HEK293 (cell line): ENCODE results near the gene KANSL3.

Source experiments
- CTCF ChIA-PET: fragments of 350-600 bp; formaldehyde crosslinking; extraction: SDS; loops from one replicate; lab custom pipeline; 2021; ENCODE audit warnings: antibody characterized with exemption; lab: Yijun Ruan, JAX
- POLR2A ChIA-PET: fragments of 300-600 bp; formaldehyde crosslinking; extraction: SDS; loops from one replicate; lab custom pipeline; 2020; ENCODE audit warnings: antibody characterized with exemption, inconsistent platforms; lab: Yijun Ruan, JAX
- H3K27ac ChIP-seq: fragments of 200-500 bp; sonication (Bioruptor generic); 2 replicates; pipeline ENCODE4 v1.5.1; 2014; ENCODE audit warnings: low read depth, low read length, control low read depth, inconsistent platforms; ENCODE audit errors: extremely low read depth
- H3K36me3 ChIP-seq, 2 experiments: fragments of 200-500 bp in 1 of 2; sonication (Bioruptor generic) in 1 of 2; 1 replicate in 1 of 2; 2 replicates in 1 of 2; pipeline ENCODE4 v1.5.1; 2014 to 2017; ENCODE audit warnings: inconsistent platforms in 2 of 2, low read length in 2 of 2; ENCODE audit not compliant: control insufficient read depth in 2 of 2, insufficient read depth in 1 of 2
- H3K4me1 ChIP-seq: fragments of 200-500 bp; sonication (Bioruptor generic); 2 replicates; pipeline ENCODE4 v1.5.1; 2014; ENCODE audit warnings: mild to moderate bottlenecking, low read length, inconsistent platforms; ENCODE audit not compliant: control insufficient read depth, insufficient read depth
- H3K4me3 ChIP-seq: 2 replicates; pipeline ENCODE4 v1.5.1; 2011; ENCODE audit warnings: low read depth, mild to moderate bottlenecking, control low read depth, low read length, moderate library complexity
- H3K9me3 ChIP-seq: fragments of 200-500 bp; sonication (Bioruptor generic); 2 replicates; pipeline ENCODE4 v1.5.1; 2014; ENCODE audit warnings: low read depth, low read length, inconsistent platforms; ENCODE audit not compliant: control insufficient read depth, insufficient read depth
- ELK4 ChIP-seq: IDR thresholded peaks from 2 replicates; pipeline ENCODE4 v1.6.1; 2011; ENCODE audit warnings: mild to moderate bottlenecking, low read depth, low read length, borderline replicate concordance
- MYNN ChIP-seq: fragments of 450-650 bp; formaldehyde crosslinking; IDR thresholded peaks from 2 replicates; pipeline ENCODE4 v1.5.1; 2016; ENCODE audit warnings: missing biosample characterization, missing genetic modification characterization, borderline replicate concordance
- PRDM6 ChIP-seq: fragments of 450-650 bp; formaldehyde crosslinking; IDR thresholded peaks from 2 replicates; pipeline ENCODE4 v1.5.1; 2017; ENCODE audit warnings: missing biosample characterization, missing genetic modification characterization
- SALL2 ChIP-seq: fragments of 450-650 bp; formaldehyde crosslinking; IDR thresholded peaks from 2 replicates; pipeline ENCODE4 v1.5.0; 2017; ENCODE audit warnings: missing biosample characterization, mild to moderate bottlenecking, missing genetic modification characterization, borderline replicate concordance
- SCRT1 ChIP-seq: fragments of 450-650 bp; formaldehyde crosslinking; IDR thresholded peaks from 2 replicates; pipeline ENCODE4 v1.5.1; 2016; ENCODE audit warnings: missing biosample characterization, missing genetic modification characterization, borderline replicate concordance
- SETDB1 ChIP-seq: IDR thresholded peaks from one replicate; pipeline ENCODE4 v1.6.1; 2017; ENCODE audit warnings: mild to moderate bottlenecking, low read length, moderate library complexity, mixed read lengths; ENCODE audit not compliant: insufficient read length
- ZBTB20 ChIP-seq: fragments of 450-650 bp; formaldehyde crosslinking; IDR thresholded peaks from 2 replicates; pipeline ENCODE4 v1.5.1; 2016; ENCODE audit warnings: missing biosample characterization, missing genetic modification characterization
- ZFHX2 ChIP-seq: fragments of 450-650 bp; formaldehyde crosslinking; conservative IDR thresholded peaks from 2 replicates; pipeline ENCODE4 v1.5.1; 2016; ENCODE audit warnings: missing biosample characterization, missing genetic modification characterization
- ZIC2 ChIP-seq: fragments of 450-650 bp; formaldehyde crosslinking; IDR thresholded peaks from 2 replicates; pipeline ENCODE4 v1.5.1; 2016; ENCODE audit warnings: missing biosample characterization, missing genetic modification characterization
- ZNF138 ChIP-seq: fragments of 450-650 bp; formaldehyde crosslinking; IDR thresholded peaks from 2 replicates; pipeline ENCODE4 v1.5.1; 2016; ENCODE audit warnings: missing biosample characterization, missing genetic modification characterization, borderline replicate concordance
- ZNF26 ChIP-seq: fragments of 450-650 bp; formaldehyde crosslinking; IDR thresholded peaks from 2 replicates; pipeline ENCODE4 v1.5.1; 2016; ENCODE audit warnings: missing biosample characterization, missing genetic modification characterization
- ZNF48 ChIP-seq: fragments of 450-650 bp; formaldehyde crosslinking; IDR thresholded peaks from 2 replicates; pipeline ENCODE4 v1.5.1; 2016; ENCODE audit warnings: missing biosample characterization, missing genetic modification characterization
- ZNF561 ChIP-seq: fragments of 450-650 bp; IDR thresholded peaks from 2 replicates; pipeline ENCODE4 v1.5.1; 2018; ENCODE audit warnings: missing biosample characterization, missing genetic modification characterization, borderline replicate concordance
- ZNF585B ChIP-seq: fragments of 450-650 bp; formaldehyde crosslinking; IDR thresholded peaks from 2 replicates; pipeline ENCODE4 v1.5.1; 2016; ENCODE audit warnings: missing biosample characterization, missing genetic modification characterization
- ZNF600 ChIP-seq: fragments of 450-650 bp; formaldehyde crosslinking; IDR thresholded peaks from 2 replicates; pipeline ENCODE4 v1.5.1; 2016; ENCODE audit warnings: missing biosample characterization, missing genetic modification characterization
- ZNF747 ChIP-seq: fragments of 450-650 bp; formaldehyde crosslinking; IDR thresholded peaks from 2 replicates; pipeline ENCODE4 v1.5.1; 2016; ENCODE audit warnings: missing biosample characterization, missing genetic modification characterization
- ZNF76 ChIP-seq: fragments of 450-650 bp; formaldehyde crosslinking; IDR thresholded peaks from 2 replicates; pipeline ENCODE4; 2016; ENCODE audit warnings: low read depth, missing biosample characterization, missing genetic modification characterization, borderline replicate concordance
- ZNF792 ChIP-seq: fragments of 450-650 bp; formaldehyde crosslinking; IDR thresholded peaks from 2 replicates; pipeline ENCODE4 v1.5.1; 2016; ENCODE audit warnings: missing biosample characterization, missing genetic modification characterization
- TF ChIP-seq, protein P1 (sequence below): fragments of 450-650 bp; formaldehyde crosslinking; IDR thresholded peaks from 2 replicates; pipeline ENCODE4; 2016; ENCODE audit warnings: missing biosample characterization, missing genetic modification characterization
- TF ChIP-seq, protein P2 (sequence below): fragments of 450-650 bp; formaldehyde crosslinking; IDR thresholded peaks from 2 replicates; pipeline ENCODE4 v1.5.1; 2016; ENCODE audit warnings: missing biosample characterization, missing genetic modification characterization

Gene KANSL3

GRCh38 chr2:96683972-96684820 is 46.1 kb upstream of the KANSL3 start:
- H3K4me3 ChIP-seq: no peak overlapping the region
- TF ChIP-seq ZIC2 (tag by site-specific recombination) (peak; percentile 41), ZNF600 (tag by site-specific recombination) (no peak), SALL2 (tag by site-specific recombination) (no peak)
- TF ChIP-seq, all 188 proteins: peak for 1
- Histone ChIP-seq H3K9me3 (no peaks in the 10 kb centered on the region), H3K36me3 (no peaks in the 10 kb centered on the region), H3K27ac (no peak overlapping the region), H3K4me1 (peaks cover 20% of the 10 kb centered on the region)
- ChIA-PET POLR2A (interaction anchor here (0.5 to 0.6 kb wide), 2 partner anchors 59 to 60 kb away, joined by 3 read pairs; no protein-coding TSS in a partner anchor), CTCF (interaction anchor here (0.5 kb wide), 1 partner anchor 275 kb away, joined by 3 read pairs; no protein-coding TSS in a partner anchor)

DNA sequence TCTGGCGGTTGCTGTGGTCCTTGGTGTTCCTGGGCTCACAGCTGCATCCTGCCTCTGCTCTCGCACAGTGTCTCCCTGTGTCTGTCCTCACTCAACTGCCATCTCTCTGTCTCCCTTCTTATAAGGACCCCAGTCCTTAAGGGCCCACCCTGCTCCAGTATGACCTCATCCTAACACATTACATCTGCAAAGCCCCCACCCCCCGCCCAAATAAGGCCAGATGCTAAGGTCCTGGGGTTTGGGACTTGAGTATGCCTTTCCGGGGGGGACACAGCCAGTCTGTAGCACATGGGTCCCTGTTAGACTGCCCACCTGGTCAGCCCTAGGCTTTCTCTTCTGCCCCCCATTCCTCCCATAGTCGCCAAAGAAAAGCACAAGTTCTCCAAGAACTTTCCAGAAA is 45.2 kb upstream of the KANSL3 start:
- Histone ChIP-seq H3K9me3 (no peaks in the 10 kb centered on the region), H3K27ac (no peak overlapping the region), H3K4me1 (peaks cover 20% of the 10 kb centered on the region), H3K36me3 (no peaks in the 10 kb centered on the region), H3K4me3 (no peak overlapping the region)
- POLR2A ChIA-PET: no interaction called here
- CTCF ChIA-PET: interaction anchor here (0.6 kb wide), 1 partner anchor 334 kb away, joined by 4 read pairs; no protein-coding TSS in a partner anchor
- TF ChIP-seq SCRT1 (tag by site-specific recombination) (no peak), ELK4 (no peak), SETDB1 (no peak), ZNF585B (tag by site-specific recombination) (no peak), ZNF26 (no peak), ZNF138 (no peak), PRDM6 (tag by site-specific recombination) (no peak), ZBTB20 (tag by site-specific recombination) (no peak), ZNF76 (tag by site-specific recombination) (no peak), ZFHX2 (no peak), ZNF747 (no peak), ZNF792 (tag by site-specific recombination) (no peak), MYNN (tag by site-specific recombination) (no peak), ZNF48 (no peak), ZNF561 (tag by site-specific recombination) (no peak)
- TF ChIP-seq, protein P1, sequence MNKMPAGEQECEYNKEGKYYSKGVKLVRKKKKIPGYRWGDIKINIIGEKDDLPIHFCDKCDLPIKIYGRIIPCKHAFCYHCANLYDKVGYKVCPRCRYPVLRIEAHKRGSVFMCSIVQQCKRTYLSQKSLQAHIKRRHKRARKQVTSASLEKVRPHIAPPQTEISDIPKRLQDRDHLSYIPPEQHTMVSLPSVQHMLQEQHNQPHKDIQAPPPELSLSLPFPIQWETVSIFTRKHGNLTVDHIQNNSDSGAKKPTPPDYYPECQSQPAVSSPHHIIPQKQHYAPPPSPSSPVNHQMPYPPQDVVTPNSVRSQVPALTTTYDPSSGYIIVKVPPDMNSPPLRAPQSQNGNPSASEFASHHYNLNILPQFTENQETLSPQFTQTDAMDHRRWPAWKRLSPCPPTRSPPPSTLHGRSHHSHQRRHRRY (tag by site-specific recombination): no peak
- TF ChIP-seq, protein P2, sequence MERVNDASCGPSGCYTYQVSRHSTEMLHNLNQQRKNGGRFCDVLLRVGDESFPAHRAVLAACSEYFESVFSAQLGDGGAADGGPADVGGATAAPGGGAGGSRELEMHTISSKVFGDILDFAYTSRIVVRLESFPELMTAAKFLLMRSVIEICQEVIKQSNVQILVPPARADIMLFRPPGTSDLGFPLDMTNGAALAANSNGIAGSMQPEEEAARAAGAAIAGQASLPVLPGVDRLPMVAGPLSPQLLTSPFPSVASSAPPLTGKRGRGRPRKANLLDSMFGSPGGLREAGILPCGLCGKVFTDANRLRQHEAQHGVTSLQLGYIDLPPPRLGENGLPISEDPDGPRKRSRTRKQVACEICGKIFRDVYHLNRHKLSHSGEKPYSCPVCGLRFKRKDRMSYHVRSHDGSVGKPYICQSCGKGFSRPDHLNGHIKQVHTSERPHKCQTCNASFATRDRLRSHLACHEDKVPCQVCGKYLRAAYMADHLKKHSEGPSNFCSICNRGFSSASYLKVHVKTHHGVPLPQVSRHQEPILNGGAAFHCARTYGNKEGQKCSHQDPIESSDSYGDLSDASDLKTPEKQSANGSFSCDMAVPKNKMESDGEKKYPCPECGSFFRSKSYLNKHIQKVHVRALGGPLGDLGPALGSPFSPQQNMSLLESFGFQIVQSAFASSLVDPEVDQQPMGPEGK (tag by site-specific recombination): no peak
